ENCODE measurements around the gene ADCY9.

ADCY9 gene

DNA sequence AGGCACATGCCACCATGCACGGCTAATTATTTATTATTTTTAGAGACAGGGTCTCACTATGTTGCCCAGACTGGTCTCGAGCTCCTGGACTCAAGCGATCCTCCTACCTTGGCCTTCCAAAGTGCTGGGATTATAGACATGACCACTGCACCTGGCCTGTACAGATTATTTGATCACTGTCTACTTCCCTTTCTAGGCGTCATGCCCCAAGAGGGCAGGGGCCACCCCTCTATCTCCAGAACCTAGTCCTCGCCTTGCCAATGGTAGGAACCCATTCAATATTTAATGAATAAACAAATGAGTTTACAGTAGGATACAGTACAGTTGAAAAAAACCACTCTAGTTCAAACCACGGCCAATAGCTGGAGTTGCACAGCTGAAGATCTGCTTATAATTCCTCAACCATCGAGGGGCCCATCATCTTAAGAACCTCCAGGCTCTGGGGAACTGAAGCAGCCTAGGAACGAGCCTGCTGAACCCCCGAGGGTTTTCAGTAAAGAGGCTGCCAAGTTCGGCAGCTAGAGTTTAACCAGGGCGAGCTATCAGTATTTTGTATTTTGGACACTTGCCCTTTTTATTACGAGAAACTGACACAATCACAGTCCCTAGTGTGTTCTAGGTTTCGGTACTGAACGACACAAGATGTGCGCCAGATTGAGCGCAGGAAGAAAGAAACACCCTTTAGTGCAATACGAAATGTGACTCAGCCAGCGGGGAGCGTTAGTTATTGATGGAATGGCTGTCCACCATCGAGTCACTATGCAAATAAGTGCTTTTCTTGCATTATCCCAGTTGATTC lies 14.6 kb downstream of the ADCY9 start:
- no peak overlapping the region for H3K4me2 ChIP-seq
- H3K36me3 ChIP-seq (ENCODE audit: insufficient read depth), result no peaks in the 10 kb centered on the region
- H2AFZ ChIP-seq (ENCODE audit: low read depth), result no peak overlapping the region
- H3K79me2 ChIP-seq (ENCODE audit: insufficient read depth, low read depth), result no peaks in the 10 kb centered on the region
- no peak overlapping the region for H3K27ac ChIP-seq
- H3K4me3 ChIP-seq (IDR thresholded peaks at IDR 0.05; ENCODE audit: insufficient read depth, low read depth, low read length), result no peak overlapping the region
- TF ChIP-seq, protein P1, sequence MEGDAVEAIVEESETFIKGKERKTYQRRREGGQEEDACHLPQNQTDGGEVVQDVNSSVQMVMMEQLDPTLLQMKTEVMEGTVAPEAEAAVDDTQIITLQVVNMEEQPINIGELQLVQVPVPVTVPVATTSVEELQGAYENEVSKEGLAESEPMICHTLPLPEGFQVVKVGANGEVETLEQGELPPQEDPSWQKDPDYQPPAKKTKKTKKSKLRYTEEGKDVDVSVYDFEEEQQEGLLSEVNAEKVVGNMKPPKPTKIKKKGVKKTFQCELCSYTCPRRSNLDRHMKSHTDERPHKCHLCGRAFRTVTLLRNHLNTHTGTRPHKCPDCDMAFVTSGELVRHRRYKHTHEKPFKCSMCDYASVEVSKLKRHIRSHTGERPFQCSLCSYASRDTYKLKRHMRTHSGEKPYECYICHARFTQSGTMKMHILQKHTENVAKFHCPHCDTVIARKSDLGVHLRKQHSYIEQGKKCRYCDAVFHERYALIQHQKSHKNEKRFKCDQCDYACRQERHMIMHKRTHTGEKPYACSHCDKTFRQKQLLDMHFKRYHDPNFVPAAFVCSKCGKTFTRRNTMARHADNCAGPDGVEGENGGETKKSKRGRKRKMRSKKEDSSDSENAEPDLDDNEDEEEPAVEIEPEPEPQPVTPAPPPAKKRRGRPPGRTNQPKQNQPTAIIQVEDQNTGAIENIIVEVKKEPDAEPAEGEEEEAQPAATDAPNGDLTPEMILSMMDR (conservative IDR thresholded peaks at IDR 0.05; ENCODE audit: low read depth, low read length), result no peak
- H3K9ac ChIP-seq, result no peak overlapping the region
- no peaks in the 10 kb centered on the region for H3K27me3 ChIP-seq (ENCODE audit: insufficient read depth, low read depth)
- H3K4me1 ChIP-seq (ENCODE audit: low read depth, poor library complexity, severe bottlenecking), result no peaks in the 10 kb centered on the region
- H4K20me1 ChIP-seq (ENCODE audit: insufficient read depth), result no peaks in the 10 kb centered on the region

DNA sequence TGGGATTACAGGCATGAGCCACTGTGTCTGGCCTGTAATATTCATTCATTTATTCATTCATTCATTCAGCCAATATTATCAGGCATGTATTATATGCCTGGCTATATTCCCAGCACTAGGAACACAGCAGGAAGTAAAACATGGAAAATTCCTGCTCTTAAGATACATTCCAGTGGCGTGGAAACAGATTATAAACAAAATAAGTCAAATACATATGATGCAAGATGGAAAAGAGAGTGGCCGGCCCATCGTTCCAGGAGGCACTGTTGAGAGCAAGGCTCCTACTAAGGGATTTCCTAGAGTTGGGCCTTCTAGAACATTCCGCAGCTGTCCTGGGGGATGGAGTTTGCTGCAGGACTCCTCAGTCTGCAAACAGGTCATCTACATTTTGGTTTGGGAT lies 17.7 kb downstream of the ADCY9 start:
- TF ChIP-seq, protein P1 (conservative IDR thresholded peaks at IDR 0.05; ENCODE audit: low read depth, low read length), result no peak
- Histone ChIP-seq H3K4me1 (ENCODE audit: low read depth, poor library complexity, severe bottlenecking) (no peaks in the 10 kb centered on the region), H3K4me2 (no peak overlapping the region), H3K27ac (no peak overlapping the region), H4K20me1 (ENCODE audit: insufficient read depth) (no peaks in the 10 kb centered on the region), H3K27me3 (ENCODE audit: insufficient read depth, low read depth) (no peaks in the 10 kb centered on the region), H3K4me3 (IDR thresholded peaks at IDR 0.05; ENCODE audit: insufficient read depth, low read depth, low read length) (no peak overlapping the region), H2AFZ (ENCODE audit: low read depth) (no peak overlapping the region), H3K79me2 (ENCODE audit: insufficient read depth, low read depth) (no peaks in the 10 kb centered on the region), H3K36me3 (ENCODE audit: insufficient read depth) (no peaks in the 10 kb centered on the region), H3K9ac (no peak overlapping the region)

DNA sequence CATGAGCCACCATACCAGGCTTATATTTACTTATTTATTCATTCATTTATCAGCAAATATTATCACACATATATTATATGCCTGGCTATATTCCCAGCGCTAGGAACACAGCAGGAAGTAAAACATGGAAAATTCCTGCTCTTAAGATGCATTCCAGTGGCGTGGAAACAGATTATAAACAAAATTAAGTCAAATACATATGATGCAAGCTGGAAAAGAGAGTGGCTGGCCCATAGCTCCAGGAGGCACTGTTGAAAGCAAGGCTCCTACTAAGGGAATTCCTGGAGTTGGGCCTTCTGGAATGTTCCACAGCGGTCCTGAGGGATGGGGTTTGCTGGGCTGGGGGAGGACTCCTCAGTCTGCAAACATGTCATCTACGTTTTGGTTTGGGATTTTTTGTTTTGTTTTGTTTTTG lies 18.4 kb downstream of the ADCY9 start:
- H2AFZ ChIP-seq (ENCODE audit: low read depth), result no peak overlapping the region
- TF ChIP-seq, protein P1 (conservative IDR thresholded peaks at IDR 0.05; ENCODE audit: low read depth, low read length), result no peak
- H3K4me3 ChIP-seq (IDR thresholded peaks at IDR 0.05; ENCODE audit: insufficient read depth, low read depth, low read length), result no peak overlapping the region
- H3K9ac ChIP-seq, result no peak overlapping the region
- H3K36me3 ChIP-seq (ENCODE audit: insufficient read depth), result no peaks in the 10 kb centered on the region
- H3K4me2 ChIP-seq, result no peak overlapping the region
- no peaks in the 10 kb centered on the region for H4K20me1 ChIP-seq (ENCODE audit: insufficient read depth)
- no peaks in the 10 kb centered on the region for H3K79me2 ChIP-seq (ENCODE audit: insufficient read depth, low read depth)
- no peak overlapping the region for H3K27ac ChIP-seq
- H3K4me1 ChIP-seq (ENCODE audit: low read depth, poor library complexity, severe bottlenecking), result no peaks in the 10 kb centered on the region
- H3K27me3 ChIP-seq (ENCODE audit: insufficient read depth, low read depth), result no peaks in the 10 kb centered on the region

DNA sequence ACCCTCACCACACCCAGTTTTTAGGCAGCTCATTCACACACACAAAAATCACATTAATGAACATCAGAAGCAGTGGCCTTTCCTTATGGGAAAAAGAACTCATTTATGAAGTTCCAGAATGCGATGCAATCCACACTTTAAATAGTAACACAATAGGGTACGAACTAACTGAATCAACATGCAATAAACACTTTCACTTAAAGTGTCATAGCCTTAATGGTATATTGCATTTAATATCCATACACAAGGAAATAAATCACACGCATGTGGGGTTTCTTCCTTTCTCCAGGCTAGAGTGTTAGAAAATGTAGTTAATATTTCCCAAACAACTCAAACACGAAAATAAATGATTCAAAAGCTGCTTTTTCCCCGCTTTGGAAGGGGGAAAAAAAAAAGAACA lies 19.7 kb downstream of the ADCY9 start:
- Histone ChIP-seq H3K4me2 (no peak overlapping the region), H3K27me3 (ENCODE audit: insufficient read depth, low read depth) (no peaks in the 10 kb centered on the region)

More for the DNA sequence above, 19.7 kb downstream of the ADCY9 start:
- TF ChIP-seq, protein P1 (conservative IDR thresholded peaks at IDR 0.05; ENCODE audit: low read depth, low read length), result no peak
- H2AFZ ChIP-seq (ENCODE audit: low read depth), result no peak overlapping the region
- no peak overlapping the region for H3K9ac ChIP-seq
- no peaks in the 10 kb centered on the region for H3K79me2 ChIP-seq (ENCODE audit: insufficient read depth, low read depth)
- H3K4me1 ChIP-seq (ENCODE audit: low read depth, poor library complexity, severe bottlenecking), result no peaks in the 10 kb centered on the region
- H3K27ac ChIP-seq, result no peak overlapping the region
- no peaks in the 10 kb centered on the region for H3K36me3 ChIP-seq (ENCODE audit: insufficient read depth)
- no peaks in the 10 kb centered on the region for H4K20me1 ChIP-seq (ENCODE audit: insufficient read depth)
- no peak overlapping the region for H3K4me3 ChIP-seq (IDR thresholded peaks at IDR 0.05; ENCODE audit: insufficient read depth, low read depth, low read length)
